Adrenal gland (tissue), 5 donors: ENCODE data around the gene PHETA2.

ENCODE experiments used
- POLR2A ChIP-seq, 2 donors: fragments of 450-650 bp; IDR thresholded peaks; one replicate each; pipeline ENCODE4 v1.6.1; 2017; ENCODE audit warnings: antibody characterized with exemption in 2 of 2, mild to moderate bottlenecking in 2 of 2, moderate library complexity in 1 of 2
- TF ChIP-seq, protein P1 (sequence below), 6 experiments: fragments of 450-650 bp in 4 of 6; fragments of 200-600 bp in 2 of 6; sonication (generic) in 1 of 6; IDR thresholded peaks; 1 replicate in 5 of 6; 2 replicates in 1 of 6; pipeline versions ENCODE4 v1.5.1 to v1.8.0; 2016 to 2021; ENCODE audit warnings: antibody characterized with exemption in 6 of 6, mild to moderate bottlenecking in 2 of 6, moderate library complexity in 1 of 6
- donor health status: DM: no; HTN: no; CAD: no.

DNA sequence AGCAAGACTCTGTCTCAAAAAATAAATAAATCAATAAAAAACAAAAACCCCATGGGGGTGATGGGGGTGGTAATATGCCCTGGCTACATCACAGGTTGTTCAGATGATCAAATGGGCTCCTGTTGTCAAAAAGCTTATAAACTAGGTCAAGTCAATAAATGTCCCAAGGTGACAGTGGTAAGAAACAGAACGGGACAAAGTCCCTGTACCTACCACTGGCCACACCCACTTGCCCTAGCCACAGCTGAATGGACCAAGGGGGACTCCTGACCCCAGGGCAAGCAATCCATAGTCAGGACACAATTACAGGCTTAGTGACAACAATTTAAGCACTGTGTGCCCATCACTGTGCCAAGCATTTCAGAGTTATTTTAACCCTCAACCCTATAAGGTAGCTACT, 9.4 kb upstream of the PHETA2 start:
- no peak for TF ChIP-seq POLR2A (IDR thresholded peaks at IDR 0.05)
- TF ChIP-seq, protein P1, sequence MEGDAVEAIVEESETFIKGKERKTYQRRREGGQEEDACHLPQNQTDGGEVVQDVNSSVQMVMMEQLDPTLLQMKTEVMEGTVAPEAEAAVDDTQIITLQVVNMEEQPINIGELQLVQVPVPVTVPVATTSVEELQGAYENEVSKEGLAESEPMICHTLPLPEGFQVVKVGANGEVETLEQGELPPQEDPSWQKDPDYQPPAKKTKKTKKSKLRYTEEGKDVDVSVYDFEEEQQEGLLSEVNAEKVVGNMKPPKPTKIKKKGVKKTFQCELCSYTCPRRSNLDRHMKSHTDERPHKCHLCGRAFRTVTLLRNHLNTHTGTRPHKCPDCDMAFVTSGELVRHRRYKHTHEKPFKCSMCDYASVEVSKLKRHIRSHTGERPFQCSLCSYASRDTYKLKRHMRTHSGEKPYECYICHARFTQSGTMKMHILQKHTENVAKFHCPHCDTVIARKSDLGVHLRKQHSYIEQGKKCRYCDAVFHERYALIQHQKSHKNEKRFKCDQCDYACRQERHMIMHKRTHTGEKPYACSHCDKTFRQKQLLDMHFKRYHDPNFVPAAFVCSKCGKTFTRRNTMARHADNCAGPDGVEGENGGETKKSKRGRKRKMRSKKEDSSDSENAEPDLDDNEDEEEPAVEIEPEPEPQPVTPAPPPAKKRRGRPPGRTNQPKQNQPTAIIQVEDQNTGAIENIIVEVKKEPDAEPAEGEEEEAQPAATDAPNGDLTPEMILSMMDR (IDR thresholded peaks at IDR 0.05), result no peak
